ENCODE results near the gene RASGRF2. TPM values are rescaled to one million over a fixed set of nuclear protein-coding genes. Genes with fewer than 3 reads are reported as not detected.
A peak's percentile ranks its signal among the peaks of the same experiment; 100 is the strongest.

Gene RASGRF2
- total RNA-seq, 1 experiment from 2014 or later, result 19.4 TPM

GRCh38 chr5:81145329-81145935 is 185.3 kb downstream of the RASGRF2 start:
- Histone ChIP-seq H3K27ac (ENCODE audit: low read length) (no peak overlapping the region), H3K4me2 (ENCODE audit: low read depth, low read length, poor library complexity, severe bottlenecking) (no peak overlapping the region), H3K4me3 (ENCODE audit: low read length) (no peak overlapping the region), H3K27me3 (ENCODE audit: low read length) (no peaks in the 10 kb centered on the region), H2AFZ (ENCODE audit: low read length) (no peak overlapping the region), H4K20me1 (ENCODE audit: insufficient read depth, low read depth, low read length) (no peaks in the 10 kb centered on the region), H3K9me2 (replicated peaks; ENCODE audit: insufficient read depth, low read length) (no peaks in the 10 kb centered on the region), H3K9ac (ENCODE audit: low read length) (no peak overlapping the region), H3K4me1 (ENCODE audit: low read length) (peaks cover 62% of the 10 kb centered on the region), H3K9me3 (ENCODE audit: low read length) (no peaks in the 10 kb centered on the region), H3K79me2 (ENCODE audit: low read length) (no peaks in the 10 kb centered on the region), H3K36me3 (ENCODE audit: insufficient read depth, low read length) (no peaks in the 10 kb centered on the region)
- DNase-seq, result no peak

- Histone ChIP-seq H3K27ac (ENCODE audit: low read length) (no peak overlapping the region), H2AFZ (ENCODE audit: low read length) (no peak overlapping the region), H3K36me3 (ENCODE audit: insufficient read depth, low read length) (no peaks in the 10 kb centered on the region), H4K20me1 (ENCODE audit: insufficient read depth, low read depth, low read length) (no peaks in the 10 kb centered on the region), H3K27me3 (ENCODE audit: low read length) (no peaks in the 10 kb centered on the region), H3K9me3 (ENCODE audit: low read length) (no peaks in the 10 kb centered on the region), H3K4me3 (ENCODE audit: low read length) (no peak overlapping the region), H3K4me2 (ENCODE audit: low read depth, low read length, poor library complexity, severe bottlenecking) (no peak overlapping the region), H3K9ac (ENCODE audit: low read length) (no peak overlapping the region), H3K79me2 (ENCODE audit: low read length) (no peaks in the 10 kb centered on the region), H3K9me2 (replicated peaks; ENCODE audit: insufficient read depth, low read length) (no peaks in the 10 kb centered on the region), H3K4me1 (ENCODE audit: low read length) (peaks cover 61% of the 10 kb centered on the region)
- DNase-seq, result no peak
These were observed 185.9 kb downstream of the RASGRF2 start for GRCh38 chr5:81146031-81146430.

GRCh38 chr5:81147011-81147885 is 187.1 kb downstream of the RASGRF2 start:
- DNase-seq, result no peak
- peak overlapping the region; percentile 51 for H3K27ac ChIP-seq (ENCODE audit: low read length)
- peak overlapping the region; percentile 50 for H3K4me2 ChIP-seq (ENCODE audit: low read depth, low read length, poor library complexity, severe bottlenecking)
- no peak overlapping the region for H3K4me3 ChIP-seq (ENCODE audit: low read length)
- no peaks in the 10 kb centered on the region for H3K27me3 ChIP-seq (ENCODE audit: low read length)
- H3K9ac ChIP-seq (ENCODE audit: low read length), result 0 out of 2 replicates have a peak overlapping the region, but pooled peaks have one; percentile 18
- H3K9me3 ChIP-seq (ENCODE audit: low read length), result no peaks in the 10 kb centered on the region
- no peak overlapping the region for H2AFZ ChIP-seq (ENCODE audit: low read length)
- H4K20me1 ChIP-seq (ENCODE audit: insufficient read depth, low read depth, low read length), result no peaks in the 10 kb centered on the region
- H3K79me2 ChIP-seq (ENCODE audit: low read length), result no peaks in the 10 kb centered on the region
- peaks cover 62% of the 10 kb centered on the region for H3K4me1 ChIP-seq (ENCODE audit: low read length)
- H3K36me3 ChIP-seq (ENCODE audit: insufficient read depth, low read length), result no peaks in the 10 kb centered on the region
- H3K9me2 ChIP-seq (replicated peaks; ENCODE audit: insufficient read depth, low read length), result no peaks in the 10 kb centered on the region

GRCh38 chr5:81147886-81148571 is 187.9 kb downstream of the RASGRF2 start:
- 0 out of 2 replicates have a peak overlapping the region, but pooled peaks have one; percentile 21 for H3K9ac ChIP-seq (ENCODE audit: low read length)
- H3K9me3 ChIP-seq (ENCODE audit: low read length), result no peaks in the 10 kb centered on the region
- peak; percentile 62 for DNase-seq
- no peaks in the 10 kb centered on the region for H3K79me2 ChIP-seq (ENCODE audit: low read length)
- no peak overlapping the region for H2AFZ ChIP-seq (ENCODE audit: low read length)
- H3K27ac ChIP-seq (ENCODE audit: low read length), result peak overlapping the region; percentile 51
- no peak overlapping the region for H3K4me3 ChIP-seq (ENCODE audit: low read length)
- H3K4me1 ChIP-seq (ENCODE audit: low read length), result peaks cover 62% of the 10 kb centered on the region
- no peaks in the 10 kb centered on the region for H3K9me2 ChIP-seq (replicated peaks; ENCODE audit: insufficient read depth, low read length)
- no peaks in the 10 kb centered on the region for H3K27me3 ChIP-seq (ENCODE audit: low read length)
- peak overlapping the region; percentile 50 for H3K4me2 ChIP-seq (ENCODE audit: low read depth, low read length, poor library complexity, severe bottlenecking)
- no peaks in the 10 kb centered on the region for H4K20me1 ChIP-seq (ENCODE audit: insufficient read depth, low read depth, low read length)
- H3K36me3 ChIP-seq (ENCODE audit: insufficient read depth, low read length), result no peaks in the 10 kb centered on the region

GRCh38 chr5:81151546-81151945 is 191.4 kb downstream of the RASGRF2 start:
- no peak overlapping the region for H3K4me2 ChIP-seq (ENCODE audit: low read depth, low read length, poor library complexity, severe bottlenecking)

GRCh38 chr5:81154725-81155124 is 194.6 kb downstream of the RASGRF2 start:
- peaks cover 61% of the 10 kb centered on the region for H3K4me1 ChIP-seq (ENCODE audit: low read length)
- H3K9me3 ChIP-seq (ENCODE audit: low read length), result no peaks in the 10 kb centered on the region
- H3K79me2 ChIP-seq (ENCODE audit: low read length), result no peaks in the 10 kb centered on the region
- H3K27ac ChIP-seq (ENCODE audit: low read length), result peak overlapping the region; percentile 5; the same call in 1 of the 2 replicates
- no peaks in the 10 kb centered on the region for H4K20me1 ChIP-seq (ENCODE audit: insufficient read depth, low read depth, low read length)
- H3K9me2 ChIP-seq (replicated peaks; ENCODE audit: insufficient read depth, low read length), result no peaks in the 10 kb centered on the region
- no peak overlapping the region for H3K4me3 ChIP-seq (ENCODE audit: low read length)
- H3K9ac ChIP-seq (ENCODE audit: low read length), result no peak overlapping the region
- no peaks in the 10 kb centered on the region for H3K27me3 ChIP-seq (ENCODE audit: low read length)
- no peak overlapping the region for H2AFZ ChIP-seq (ENCODE audit: low read length)
- DNase-seq, result peak; percentile 80
- no peaks in the 10 kb centered on the region for H3K36me3 ChIP-seq (ENCODE audit: insufficient read depth, low read length)
- H3K4me2 ChIP-seq (ENCODE audit: low read depth, low read length, poor library complexity, severe bottlenecking), result peak overlapping the region; percentile 3

More at GRCh38 chr5:81151546-81151945, 191.4 kb downstream of the RASGRF2 start:
- no peaks in the 10 kb centered on the region for H3K79me2 ChIP-seq (ENCODE audit: low read length)
- peaks cover 66% of the 10 kb centered on the region for H3K4me1 ChIP-seq (ENCODE audit: low read length)
- no peak overlapping the region for H2AFZ ChIP-seq (ENCODE audit: low read length)
- no peaks in the 10 kb centered on the region for H3K36me3 ChIP-seq (ENCODE audit: insufficient read depth, low read length)
- DNase-seq, result no peak
- no peak overlapping the region for H3K27ac ChIP-seq (ENCODE audit: low read length)
- H3K4me3 ChIP-seq (ENCODE audit: low read length), result no peak overlapping the region
- H4K20me1 ChIP-seq (ENCODE audit: insufficient read depth, low read depth, low read length), result no peaks in the 10 kb centered on the region
- H3K27me3 ChIP-seq (ENCODE audit: low read length), result no peaks in the 10 kb centered on the region
- no peaks in the 10 kb centered on the region for H3K9me3 ChIP-seq (ENCODE audit: low read length)
- no peak overlapping the region for H3K9ac ChIP-seq (ENCODE audit: low read length)
- no peaks in the 10 kb centered on the region for H3K9me2 ChIP-seq (replicated peaks; ENCODE audit: insufficient read depth, low read length)

GRCh38 chr5:81156732-81157131 is 196.6 kb downstream of the RASGRF2 start:
- peak; percentile 72 for DNase-seq
- Histone ChIP-seq H3K4me3 (ENCODE audit: low read length) (no peak overlapping the region), H3K4me2 (ENCODE audit: low read depth, low read length, poor library complexity, severe bottlenecking) (no peak overlapping the region), H3K9me3 (ENCODE audit: low read length) (no peaks in the 10 kb centered on the region), H2AFZ (ENCODE audit: low read length) (no peak overlapping the region), H3K9me2 (replicated peaks; ENCODE audit: insufficient read depth, low read length) (no peaks in the 10 kb centered on the region), H3K4me1 (ENCODE audit: low read length) (peaks cover 53% of the 10 kb centered on the region), H3K27ac (ENCODE audit: low read length) (no peak overlapping the region), H4K20me1 (ENCODE audit: insufficient read depth, low read depth, low read length) (no peaks in the 10 kb centered on the region), H3K27me3 (ENCODE audit: low read length) (no peaks in the 10 kb centered on the region), H3K36me3 (ENCODE audit: insufficient read depth, low read length) (no peaks in the 10 kb centered on the region), H3K79me2 (ENCODE audit: low read length) (no peaks in the 10 kb centered on the region), H3K9ac (ENCODE audit: low read length) (no peak overlapping the region)
